Heart left ventricle (tissue), 16 donors: ENCODE measurements around the gene SOBP. TPM values are rescaled to one million over a fixed set of nuclear protein-coding genes. Genes with fewer than 3 reads are reported as not detected.

ENCODE experiments used
- ATAC-seq, 4 donors: fragments of 200-7000 bp; cut with Tn5 transposase; one replicate each; pipeline ENCODE4 v1.9.1; 2020 to 2022; ENCODE audit warnings: moderate library complexity in 4 of 4, mild to moderate bottlenecking in 3 of 4, moderate number of reproducible peaks in 1 of 4
- DNase-seq, 5 donors: peaks; one replicate each; pipeline ENCODE4 v3.0.0-alpha.2; 2020
- H3K27ac ChIP-seq, 12 donors: fragments of 200-600 bp; sonication (generic) in 4 of 12; one replicate each; pipeline versions ENCODE4 v1.5.0 to v1.8.0; 2016 to 2022; ENCODE audit warnings: mild to moderate bottlenecking in 2 of 12
- H3K27me3 ChIP-seq, 9 donors: fragments of 200-600 bp; sonication (generic) in 2 of 9; one replicate each; pipeline versions ENCODE4 v1.5.1 to v1.8.0; 2016 to 2022; ENCODE audit warnings: mild to moderate bottlenecking in 3 of 9
- H3K36me3 ChIP-seq, 9 donors: fragments of 200-600 bp; sonication (generic) in 2 of 9; one replicate each; pipeline versions ENCODE4 v1.5.0 to v1.8.0; 2018 to 2022; ENCODE audit warnings: mild to moderate bottlenecking in 2 of 9
- H3K4me1 ChIP-seq, 12 donors: fragments of 200-600 bp; sonication (generic) in 4 of 12; one replicate each; pipeline versions ENCODE4 v1.5.0 to v1.8.0; 2016 to 2022; ENCODE audit warnings: mild to moderate bottlenecking in 3 of 12
- H3K4me3 ChIP-seq, 12 donors: fragments of 200-600 bp; sonication (generic) in 4 of 12; one replicate each; pipeline versions ENCODE4 v1.5.0 to v1.8.0; 2017 to 2022; ENCODE audit warnings: mild to moderate bottlenecking in 9 of 12, moderate library complexity in 4 of 12
- H3K9me3 ChIP-seq, 12 donors: fragments of 200-600 bp; sonication (generic) in 4 of 12; one replicate each; pipeline versions ENCODE4 v1.5.0 to v1.8.0; 2016 to 2022; ENCODE audit warnings: mild to moderate bottlenecking in 1 of 12
- CTCF ChIP-seq, 12 donors: fragments of 200-600 bp; sonication (generic) in 4 of 12; IDR thresholded peaks; one replicate each; pipeline versions ENCODE4 v1.5.0 to v1.8.0; 2018 to 2022; ENCODE audit warnings: antibody characterized with exemption in 12 of 12, mild to moderate bottlenecking in 5 of 12
- POLR2A ChIP-seq, 2 donors: fragments of 450-650 bp; IDR thresholded peaks; one replicate each; pipeline ENCODE4 v1.6.1; 2017; ENCODE audit warnings: antibody characterized with exemption in 2 of 2, mild to moderate bottlenecking in 2 of 2, moderate library complexity in 2 of 2
- WGBS, 4 donors: extraction: QIAGEN DNeasy Blood & Tissue Kit in 2 of 4; methylation state at CpG; one replicate each; pipeline versions ENCODE4 v1.1.5 to v1.1.7; 2013 to 2018; 5-methylcytosine and 5-hydroxymethylcytosine counted together
- intact Hi-C, 10 donors: fragments of 100-400 bp; cut with DNase I; formaldehyde crosslinking; loops; one replicate each; pipeline versions ENCODE4 v1.11.1 to v1.14.2; 2022
- polyA plus RNA-seq, 2 donors: library from polyadenylated mRNA; stranded (reverse); fragments of 200-250 nt; gene quantifications; one replicate each; pipeline ENCODE4 v1.2.3, GENCODE V29; 2013
- total RNA-seq, 9 donors: library from RNA; depleted of rRNA in 2 of 9; stranded (reverse); fragments of >200 nt in 2 of 9; fragmentation: NEBNext Ultra II Directional in 3 of 9; extraction: Animal tissue kit (Norgen Biotek cat#: 25700) in 3 of 9; gene quantifications; one replicate each; pipeline versions ENCODE4 v1.1.0 to v1.2.4, GENCODE V29; 2016 to 2023
- donor health status: ischemic (EF 13 %, LVEDD 7.1; RV severe dilation, severe dysfunction).
- donor health status: healthy with polysubstance abuse.
- donor health status: DM: no; HTN: yes; CAD: no.
- donor health status: DM: no; HTN: no; CAD: no.
- donor health status: ischemic (EF 25% LVEDD 6.9; RV normal size, moderate dysfunction).
- donor health status: ischemic (EF 25% LVEDD 5.7; RV mildly dilated, moderate dysfunction).
- donor health status: healthy.
- donor health status: DM: yes; HTN: yes; CAD: no.
- donor health status: ischemic (EF 35%, LVEDD 5.7; RV mildly dilated, moderate dysfunction).
- donor health status: nonischemic (EF 11% LVEDD 7.7; RV severe dilation, severe dysfunction).
- donor health status: DM: yes; HTN: yes; CAD: no.
- donor health status: PGD.
- donor health status: ischemic (EF 29% LVEDD 5.4; RV normal size, mild dysfunction).
- donor health status: nonischemic (EF 23%, LVEDD 6.1; RV moderate dilation, normal function).

The SOBP gene
- total and polyA plus RNA-seq, 11 donors: 10.6 to 24.9 (median 16.4) TPM

GRCh38 chr6:107579456-107580056 lies 89.6 kb downstream of the SOBP start:
- TF ChIP-seq POLR2A (IDR thresholded peaks at IDR 0.05) (no peak), CTCF (IDR thresholded peaks at IDR 0.05) (no peak)
- Histone ChIP-seq H3K4me1 (peaks cover 0 to 16% (median 2%) of the 10 kb centered on the region in 12 donors), H3K27ac (no peak overlapping the region), H3K27me3 (no peaks in the 10 kb centered on the region), H3K4me3 (no peak overlapping the region), H3K9me3 (no peaks in the 10 kb centered on the region), H3K36me3 (peaks cover 0 to 18% (median 5%) of the 10 kb centered on the region in 9 donors)
- WGBS, 4 donors: 88 to 93% (median 93%) methylated on average over 6 of the region's 6 CpGs
- no peak for ATAC-seq
- DNase-seq: no peak
- intact Hi-C loops: no loop called here

GRCh38 chr6:107582086-107582485 lies 92.2 kb downstream of the SOBP start:
- ATAC-seq (no peak), DNase-seq (no peak)
- no peak for TF ChIP-seq POLR2A (IDR thresholded peaks at IDR 0.05)
- no peak for TF ChIP-seq CTCF (IDR thresholded peaks at IDR 0.05)
- Histone ChIP-seq H3K27ac (no peak overlapping the region), H3K9me3 (no peaks in the 10 kb centered on the region), H3K27me3 (no peaks in the 10 kb centered on the region), H3K36me3 (peaks cover 0 to 3% (median 0%) of the 10 kb centered on the region in 9 donors), H3K4me1 (peaks cover 0 to 23% (median 4%) of the 10 kb centered on the region in 12 donors), H3K4me3 (no peak overlapping the region)
- intact Hi-C loops: no loop called here

- H3K4me3 ChIP-seq: no peak overlapping the region
- intact Hi-C loops: loop anchor here in 1 of 10 donors (5.0 kb wide), 1 partner anchor 92 kb away; the partner anchor contains the start of gene SOBP
- no peak overlapping the region for H3K27ac ChIP-seq
- TF ChIP-seq CTCF (IDR thresholded peaks at IDR 0.05) (no peak), POLR2A (IDR thresholded peaks at IDR 0.05) (no peak)
- H3K9me3 ChIP-seq: no peaks in the 10 kb centered on the region
- DNase-seq (no peak), ATAC-seq (no peak)
- no peaks in the 10 kb centered on the region for H3K27me3 ChIP-seq
- peaks cover 0 to 40% (median 6%) of the 10 kb centered on the region in 12 donors for H3K4me1 ChIP-seq
- H3K36me3 ChIP-seq: no peaks in the 10 kb centered on the region
Measured at GRCh38 chr6:107584726-107585125, 94.8 kb downstream of the SOBP start.

- Histone ChIP-seq H3K9me3 (no peaks in the 10 kb centered on the region), H3K4me3 (no peak overlapping the region), H3K27me3 (no peaks in the 10 kb centered on the region), H3K36me3 (no peaks in the 10 kb centered on the region), H3K4me1 (peaks cover 0 to 52% (median 12%) of the 10 kb centered on the region in 12 donors), H3K27ac (no peak overlapping the region)
- WGBS, 4 donors: 87 to 91% (median 90%) methylated on average over 5 of the region's 5 CpGs
- no peak for DNase-seq
- TF ChIP-seq CTCF (IDR thresholded peaks at IDR 0.05) (no peak), POLR2A (IDR thresholded peaks at IDR 0.05) (no peak)
- no peak for ATAC-seq
- intact Hi-C loops: loop anchor here in 1 of 10 donors (5.0 kb wide), 1 partner anchor 94 kb away; the partner anchor contains the start of gene SOBP
Measured at GRCh38 chr6:107585815-107586435, 96.0 kb downstream of the SOBP start.
